Measurements from ENCODE around the gene AP2S1.
"Not testable (repeated sequence)": the region's sequence is repeated elsewhere in the genome, so short reads cannot be mapped to it uniquely, and the experiment has no call there.

The AP2S1 gene

GRCh38 chr19:46850228-46851203 lies at the start of gene AP2S1:
TSS of gene AP2S1 (minus strand) at chr19:46850846. CDS start at chr19:46850766, 80 bp downstream.
- DNase-seq: peak; percentile 98 to 99

DNA sequence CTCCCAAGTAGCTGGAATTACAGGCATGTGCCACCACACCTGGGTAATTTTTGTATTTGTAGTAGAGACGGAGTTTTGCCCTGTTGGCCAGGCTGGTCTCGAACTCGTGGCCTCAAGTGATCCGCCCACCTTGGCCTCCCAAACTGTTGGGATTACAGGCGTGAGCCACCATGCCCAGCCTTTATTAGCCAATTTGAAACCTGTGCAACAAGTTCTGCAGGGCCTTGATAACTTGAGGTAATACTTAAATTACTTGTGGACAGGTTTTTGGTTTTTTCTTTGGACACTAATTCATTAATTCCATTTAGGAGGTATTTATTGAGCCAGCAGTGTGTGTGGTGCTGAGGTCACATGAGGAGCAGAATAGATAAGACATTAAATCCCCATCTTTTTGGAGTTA lies 49.7 kb upstream of the AP2S1 start:
- DNase-seq: no peak

DNA sequence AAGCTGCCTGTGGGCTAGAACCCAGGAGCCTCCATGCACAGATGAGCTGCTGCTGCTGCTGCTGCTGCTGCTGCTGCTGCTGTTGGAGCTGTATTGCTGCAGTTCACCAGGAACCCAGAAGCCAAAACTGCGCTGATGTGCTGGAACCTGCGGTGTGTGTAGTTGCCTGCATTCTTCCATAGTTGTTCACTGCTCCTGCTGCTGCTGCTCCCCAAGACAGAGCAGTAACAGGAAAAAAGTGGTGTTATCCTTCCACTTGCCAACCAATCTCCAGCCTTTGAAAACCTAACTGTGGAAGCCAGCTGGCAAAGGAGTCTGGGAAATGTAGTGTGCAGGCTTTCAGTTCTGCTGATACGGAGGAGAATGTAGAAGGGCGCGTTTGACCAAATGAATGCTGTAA lies 48.1 kb upstream of the AP2S1 start:
- DNase-seq: no peak

GRCh38 chr19:46896076-46896794 lies 45.6 kb upstream of the AP2S1 start:
- peak; percentile 46 to 79 for DNase-seq

DNA sequence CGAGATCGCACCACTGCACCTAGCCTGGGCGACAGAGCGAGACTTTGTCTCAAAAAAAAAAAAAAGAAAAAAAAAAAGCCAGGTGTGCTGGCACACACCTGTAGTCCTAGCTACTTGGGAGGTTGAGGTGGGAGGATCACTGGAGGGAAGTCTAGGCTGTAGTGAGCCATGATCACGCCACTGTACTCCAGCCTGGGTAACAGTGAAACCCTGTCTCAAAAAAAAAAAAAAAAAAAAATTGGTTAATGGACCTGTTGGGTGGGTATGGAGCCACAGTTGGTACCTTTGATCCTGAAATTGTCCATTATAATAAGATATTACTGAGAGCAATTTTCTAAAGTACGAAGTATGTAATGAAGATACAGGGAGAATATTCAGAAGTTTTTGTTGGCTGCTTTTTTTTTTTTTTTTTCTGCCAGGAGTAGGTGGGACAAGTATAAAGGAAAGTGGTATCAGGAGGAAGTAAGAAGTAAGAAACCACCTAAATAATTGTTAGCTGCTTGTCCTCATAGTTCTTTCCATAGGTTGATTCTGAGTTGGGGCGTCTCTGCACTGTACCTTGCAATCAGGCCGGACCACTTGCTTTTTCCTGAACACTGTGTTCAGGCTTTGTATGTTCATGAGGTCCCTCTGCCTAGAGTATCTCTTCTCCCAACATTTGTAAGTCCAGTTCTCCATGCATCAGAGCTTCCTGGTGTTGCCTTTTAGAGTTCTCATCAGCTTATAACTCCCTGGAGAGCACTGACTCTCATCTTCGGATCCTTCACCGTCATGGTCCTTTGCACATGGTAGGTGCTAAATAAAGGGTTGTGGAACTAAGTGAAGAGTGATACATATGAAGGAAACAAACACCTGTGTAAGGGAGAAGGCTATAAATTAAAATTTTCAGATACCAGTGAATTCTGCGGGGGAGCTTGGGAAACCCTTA lies 41.9 kb upstream of the AP2S1 start:
- no peak for DNase-seq

DNA sequence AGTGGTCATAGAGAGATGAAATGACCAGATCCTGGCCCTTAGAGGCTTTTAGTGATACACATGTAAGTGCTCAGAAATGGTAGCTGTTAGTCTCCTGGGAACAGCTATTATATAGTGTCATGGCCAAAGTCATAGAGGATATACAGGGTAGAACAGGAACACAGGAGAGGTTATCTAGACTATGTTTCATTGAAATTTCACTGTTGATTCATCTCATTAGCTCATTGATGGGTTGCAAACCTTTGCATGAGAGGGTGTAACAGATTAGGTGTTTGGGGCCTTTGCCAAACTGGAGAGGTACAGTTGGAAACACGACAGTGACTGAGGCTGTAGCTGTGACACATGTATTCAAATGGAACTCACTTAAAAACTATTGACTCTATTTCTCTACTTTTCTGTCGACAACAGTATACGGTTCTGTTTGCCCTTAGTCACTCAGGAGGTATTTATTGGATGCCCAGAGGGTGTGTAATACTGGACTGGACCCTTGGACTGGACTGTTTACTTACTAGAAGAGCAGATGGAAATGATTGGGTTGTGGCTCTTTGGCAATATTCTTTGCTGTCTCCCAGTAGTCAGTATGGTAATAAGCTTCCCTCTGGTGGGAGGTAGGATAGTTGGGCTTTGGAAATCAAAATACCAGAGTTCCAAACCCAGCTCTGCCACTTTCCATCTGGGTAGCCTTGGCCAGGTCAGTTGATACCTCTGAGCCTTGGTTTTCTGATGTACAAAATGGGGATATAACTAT lies 40.0 kb upstream of the AP2S1 start:
- DNase-seq: no peak

DNA sequence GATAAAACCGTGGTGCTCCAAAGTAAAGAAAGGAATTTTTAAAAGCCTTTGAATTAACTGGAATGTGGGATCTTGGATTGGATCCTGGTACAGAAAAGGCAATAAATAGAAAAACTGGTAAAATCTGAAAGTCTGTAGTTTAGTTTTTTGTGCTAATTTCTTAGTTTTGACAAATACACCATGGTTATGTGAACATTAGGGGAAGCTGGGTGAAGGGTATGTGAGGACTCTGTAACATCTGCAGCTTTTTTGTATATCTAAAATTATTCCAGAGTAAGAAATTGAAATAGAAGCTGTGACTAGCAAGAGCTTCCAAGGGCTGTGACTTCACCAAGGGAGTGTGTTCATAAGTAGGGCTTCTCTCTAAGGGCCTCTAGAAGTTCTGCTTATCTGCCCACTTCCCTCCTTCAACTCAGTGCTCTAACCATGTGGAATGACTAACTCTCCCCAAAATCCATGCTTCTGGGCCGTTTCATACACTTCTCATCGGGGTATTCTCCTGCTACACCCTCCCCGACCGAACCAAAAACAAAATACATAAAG lies 36.7 kb upstream of the AP2S1 start:
- no peak for DNase-seq

DNA sequence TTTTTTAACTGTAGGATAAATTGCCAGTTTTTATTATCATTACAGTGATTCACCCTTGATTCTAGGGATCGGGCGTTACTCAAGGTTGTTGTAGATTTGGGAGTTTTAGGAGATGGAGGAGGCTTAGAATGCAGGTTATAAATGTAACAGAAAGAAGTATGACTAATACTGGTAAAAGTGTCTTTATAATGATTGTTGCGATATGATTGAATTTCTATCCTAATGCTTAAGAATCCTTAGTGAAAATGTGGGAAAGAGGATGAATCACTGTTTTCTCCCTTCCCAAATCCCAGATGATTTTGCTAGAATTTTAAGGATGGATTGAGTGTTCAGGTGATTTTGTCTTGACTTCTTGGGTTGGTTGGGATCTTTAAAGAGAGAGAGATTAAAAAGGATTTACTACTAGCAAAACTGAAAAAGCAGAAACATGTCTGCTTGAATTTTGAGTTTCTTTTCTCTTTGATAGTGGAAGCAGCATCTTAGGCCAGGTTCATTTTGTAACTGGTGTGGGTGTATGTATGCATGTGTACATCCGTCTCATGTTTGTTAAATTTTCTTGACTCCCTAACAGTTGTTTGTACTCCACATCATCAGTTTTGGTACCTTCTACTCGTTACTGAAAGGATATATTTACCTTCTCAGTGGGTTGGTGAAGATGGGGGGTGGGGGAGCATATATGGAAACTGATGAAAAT lies 36.0 kb upstream of the AP2S1 start:
- DNase-seq: no peak

DNA sequence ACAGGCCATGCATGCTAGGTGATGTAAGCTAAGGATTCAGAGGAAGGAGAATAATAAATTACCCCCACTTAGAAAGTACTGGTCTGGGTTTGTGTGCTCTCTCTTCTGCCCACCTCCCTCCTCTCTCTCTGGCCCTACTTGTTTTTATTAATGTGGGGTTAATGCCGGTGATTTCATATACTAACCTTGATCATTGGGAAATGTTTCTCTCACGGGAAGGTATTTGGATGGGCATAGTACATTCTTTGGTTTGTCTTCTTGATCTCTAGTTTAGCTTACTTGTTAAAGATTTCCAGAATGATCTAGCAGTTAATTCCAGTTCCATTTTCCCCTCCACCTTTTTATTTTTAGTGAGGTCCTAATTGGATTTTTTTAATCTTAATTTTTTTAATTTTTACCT lies 34.8 kb upstream of the AP2S1 start:
- DNase-seq: no peak

- DNase-seq: not testable (repeated sequence)
These were observed 32.1 kb upstream of the AP2S1 start for GRCh38 chr19:46882751-46883150.

DNA sequence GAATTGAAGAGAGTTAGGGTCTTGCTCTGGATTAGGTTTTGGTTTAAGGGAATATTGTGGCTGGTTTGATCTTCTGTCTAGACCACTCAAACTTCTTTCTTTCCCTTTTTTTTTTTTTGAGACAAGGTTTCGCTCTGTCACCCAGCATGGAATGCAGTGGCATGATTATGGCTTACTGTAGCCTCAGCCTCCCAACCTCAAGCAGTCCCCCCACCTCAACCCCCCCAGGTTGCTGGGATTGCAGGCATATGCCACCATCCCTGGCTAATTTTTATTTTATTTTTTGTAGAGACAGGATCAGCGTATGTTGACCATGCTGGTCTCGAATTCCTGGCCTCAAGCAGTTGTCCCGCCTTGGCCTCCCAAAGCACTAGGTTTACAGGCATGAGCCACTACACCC lies 31.4 kb upstream of the AP2S1 start:
- DNase-seq: no peak

DNA sequence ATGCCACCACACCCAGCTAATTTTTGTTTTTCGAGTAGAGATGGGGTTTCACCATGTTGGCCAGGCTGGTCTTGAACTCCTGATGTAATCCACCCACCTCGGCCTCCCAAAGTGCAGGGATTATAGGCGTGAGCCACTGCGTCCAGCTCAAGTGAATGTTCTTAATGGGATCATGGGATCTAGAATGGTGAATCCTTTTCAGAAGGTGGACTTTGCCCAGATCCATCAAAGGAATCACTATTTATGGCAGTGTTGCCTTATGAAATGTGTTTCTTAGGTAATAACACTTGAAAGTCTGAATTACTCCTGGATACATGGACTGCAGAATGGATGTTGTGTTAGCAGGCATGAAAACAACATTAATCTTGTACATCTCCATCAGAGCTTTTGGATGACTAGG lies 30.4 kb upstream of the AP2S1 start:
- DNase-seq: no peak

GRCh38 chr19:46880431-46880830 lies 29.8 kb upstream of the AP2S1 start:
- no peak for DNase-seq

- DNase-seq: no peak
These were observed 28.1 kb upstream of the AP2S1 start for GRCh38 chr19:46878613-46879375.

- DNase-seq: no peak
These were observed 25.0 kb upstream of the AP2S1 start for GRCh38 chr19:46875657-46876056.

GRCh38 chr19:46875234-46875633 lies 24.6 kb upstream of the AP2S1 start:
- no peak for DNase-seq

GRCh38 chr19:46872967-46873366 lies 22.3 kb upstream of the AP2S1 start:
- DNase-seq: no peak

- not testable (repeated sequence) for DNase-seq
These were observed 20.5 kb upstream of the AP2S1 start for GRCh38 chr19:46871173-46871572.

DNA sequence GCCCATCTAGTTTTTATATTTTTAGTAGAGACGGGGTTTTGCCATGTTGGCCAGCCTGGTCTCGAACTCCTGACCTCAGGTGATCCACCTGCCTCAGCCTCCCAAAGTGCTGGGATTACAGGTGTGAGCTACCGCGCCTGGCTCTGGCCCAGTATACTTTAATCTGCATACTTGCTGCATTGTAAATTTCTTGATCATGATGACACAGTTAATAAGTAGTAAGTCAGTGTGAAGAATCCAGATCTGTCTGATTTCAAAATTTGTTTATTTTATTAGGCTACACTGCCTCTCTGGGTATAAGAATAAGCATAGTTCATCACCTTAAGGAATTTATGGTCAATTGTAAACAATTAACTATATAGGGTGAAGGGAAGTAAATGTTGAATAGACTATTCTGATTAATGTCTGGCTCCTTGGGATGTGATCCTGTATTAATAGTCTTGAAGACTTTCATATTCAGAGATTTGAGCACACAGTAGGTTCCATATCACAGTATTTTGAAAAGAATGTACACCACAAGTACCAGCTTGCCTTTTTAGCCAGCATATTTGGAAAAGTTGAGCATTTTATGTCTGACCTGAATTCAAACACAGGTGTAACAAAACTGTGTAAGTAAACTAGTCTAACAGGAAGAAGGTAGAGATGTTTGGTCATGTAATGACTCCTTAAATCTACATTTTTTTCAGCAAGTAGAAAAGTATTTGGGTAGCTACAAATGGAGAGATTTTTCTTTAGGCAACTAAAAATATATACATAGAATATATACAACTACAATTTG lies 17.6 kb upstream of the AP2S1 start:
- no peak for DNase-seq

GRCh38 chr19:46867170-46867569 lies 16.5 kb upstream of the AP2S1 start:
- DNase-seq: no peak
